Myocyte (in vitro differentiated cells): ENCODE results near the gene MARCHF10. TPM values are rescaled to one million over a fixed set of nuclear protein-coding genes. Genes with fewer than 3 reads are reported as not detected.
"Not testable (repeated sequence)": the region's sequence is repeated elsewhere in the genome, so short reads cannot be mapped to it uniquely, and the experiment has no call there.

ENCODE experiments used
- DNase-seq: peaks from one replicate; pipeline ENCODE4 v3.0.0-alpha.2; 2012; ENCODE audit warnings: low read depth
- total RNA-seq: library from RNA; depleted of rRNA; stranded (reverse); fragments of >200 nt; gene quantifications from 2 replicates; pipeline ENCODE4 v1.2.3, GENCODE V29; 2014

The MARCHF10 gene
- total RNA-seq, 1 donor from 2014 or later: not detected

DNA sequence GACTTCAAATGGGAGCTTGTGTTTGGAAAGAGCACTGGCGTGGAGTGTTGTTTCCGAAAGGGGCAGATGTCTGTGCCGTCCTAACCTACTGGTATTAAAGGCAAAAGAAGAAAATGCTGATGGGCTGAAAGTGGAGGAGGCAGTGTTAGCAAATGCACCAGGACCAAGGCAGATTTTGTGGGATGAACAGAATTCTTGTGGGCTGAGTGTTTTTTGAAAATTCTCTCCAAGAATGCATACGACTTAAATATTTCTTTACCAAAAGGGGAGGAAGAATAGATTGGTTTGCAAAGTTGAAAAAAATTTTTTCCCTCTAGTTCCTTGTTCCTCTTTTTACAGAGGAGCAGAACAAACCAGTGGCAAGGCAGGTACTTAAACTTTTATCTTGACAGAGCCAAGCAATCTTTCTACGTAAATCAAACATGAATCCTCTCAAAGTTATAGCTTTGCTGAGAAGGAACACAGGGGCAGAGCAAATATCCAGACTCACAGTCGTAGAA, 16.8 kb downstream of the MARCHF10 start:
- peak; percentile 74 for DNase-seq

DNA sequence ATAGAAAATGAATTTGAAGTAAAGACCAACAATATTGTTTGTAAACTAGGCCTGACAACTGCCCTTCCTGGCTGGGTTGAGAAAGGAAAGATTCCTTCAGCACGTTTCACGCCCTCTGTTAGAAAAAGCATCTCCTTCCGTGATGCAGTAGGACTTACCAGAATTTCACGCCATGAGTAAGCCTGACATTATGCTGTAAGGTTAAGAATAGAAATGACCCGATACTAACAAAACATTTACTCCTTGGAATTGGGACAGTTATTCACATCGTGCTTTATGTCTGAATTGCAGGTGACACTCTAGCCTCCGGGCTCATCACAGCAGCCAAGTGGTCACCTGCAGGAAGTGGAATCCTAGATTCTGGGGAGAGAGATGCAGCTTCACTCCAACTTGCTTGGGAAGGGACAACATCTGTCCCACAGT, 17.5 kb downstream of the MARCHF10 start:
- DNase-seq: peak; percentile 60

GRCh38 chr17:62787366-62787765, 20.7 kb downstream of the MARCHF10 start:
- DNase-seq: no peak

DNA sequence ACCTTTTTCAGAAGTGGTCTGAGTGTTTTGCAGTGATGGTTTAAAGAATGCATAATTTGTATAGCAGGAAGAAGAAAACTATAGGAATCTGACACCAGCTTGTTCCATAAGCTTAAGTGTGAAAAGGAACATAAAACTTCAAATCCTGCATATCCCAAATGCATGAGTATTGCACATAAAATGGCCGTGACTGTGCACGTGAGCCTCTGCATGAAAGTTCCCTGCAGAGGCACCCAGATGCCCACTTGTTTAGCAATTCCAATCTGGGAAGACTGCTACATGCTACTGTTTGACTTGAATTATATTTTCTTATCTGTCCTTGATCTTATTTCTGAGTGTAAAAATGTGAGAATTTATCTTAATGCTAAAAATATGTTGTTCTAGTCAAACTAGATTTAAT, 21.5 kb downstream of the MARCHF10 start:
- no peak for DNase-seq

- not testable (repeated sequence) for DNase-seq
These were observed 22.1 kb downstream of the MARCHF10 start for GRCh38 chr17:62785983-62786382.

DNA sequence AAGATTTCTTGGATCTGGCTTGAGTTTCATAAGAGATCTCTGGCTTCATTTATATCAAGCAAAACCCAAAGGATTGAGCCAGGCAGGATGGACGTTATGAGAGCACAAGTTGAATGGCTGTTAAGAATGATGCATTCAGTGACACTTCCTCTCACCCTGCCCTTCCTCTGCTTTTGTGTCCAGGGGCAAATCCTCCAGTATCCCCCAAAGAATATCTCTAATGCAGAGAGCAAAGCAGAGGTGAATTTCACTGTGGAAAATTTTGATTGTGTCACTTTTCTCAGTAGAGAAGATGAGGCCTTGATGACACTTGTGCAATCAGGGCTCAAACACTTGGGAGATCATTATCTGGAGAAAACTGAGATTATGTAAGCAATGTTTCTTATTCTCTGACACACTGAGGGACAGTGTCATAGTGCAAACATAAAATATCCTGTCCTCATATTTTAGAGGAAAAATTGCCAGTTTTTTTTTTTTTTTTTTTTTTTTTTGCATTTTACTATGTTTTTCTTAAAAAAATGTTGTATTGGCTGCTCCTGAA, 25.3 kb downstream of the MARCHF10 start:
- no peak for DNase-seq

GRCh38 chr17:62781831-62782251, 26.3 kb downstream of the MARCHF10 start:
- DNase-seq: no peak

DNA sequence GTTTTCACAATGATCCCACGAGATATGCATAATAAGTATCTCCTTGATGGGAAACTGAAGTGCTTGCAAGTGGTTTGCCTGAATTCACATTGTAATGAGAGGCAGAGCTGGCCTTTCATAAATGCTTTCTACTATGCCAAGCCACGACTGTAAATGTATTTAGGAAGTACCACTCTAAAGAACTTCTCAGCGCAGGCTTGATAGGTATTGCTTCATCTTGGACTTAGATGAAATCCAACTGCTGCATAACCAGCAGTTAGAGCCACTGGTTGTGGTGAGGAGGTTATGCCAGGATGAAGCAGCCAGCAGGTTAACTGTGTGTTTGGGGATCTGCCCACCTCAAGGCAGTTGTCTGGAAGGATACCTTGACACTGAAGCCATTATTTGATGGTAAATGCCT, 26.8 kb downstream of the MARCHF10 start:
- no peak for DNase-seq

GRCh38 chr17:62780951-62781350, 27.2 kb downstream of the MARCHF10 start:
- DNase-seq: no peak

DNA sequence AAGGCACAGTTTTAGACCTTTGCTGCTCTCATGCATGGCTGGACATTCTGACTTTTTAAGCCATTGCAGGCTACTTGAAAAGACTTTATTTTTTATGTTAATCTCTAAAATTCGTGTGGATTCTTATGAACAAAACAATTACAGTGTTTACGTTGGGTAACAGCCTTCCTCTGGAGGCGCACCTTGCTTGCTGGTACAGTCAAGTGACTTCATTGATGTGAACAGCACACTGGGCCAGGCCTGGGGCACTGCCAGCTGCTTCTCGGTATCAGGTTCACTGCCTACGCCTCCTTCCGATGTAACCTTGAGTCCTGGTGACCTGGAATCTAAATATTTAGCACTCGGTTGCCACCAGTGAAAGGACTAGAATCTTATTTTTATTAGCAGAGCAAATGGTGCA, 27.8 kb downstream of the MARCHF10 start:
- no peak for DNase-seq

GRCh38 chr17:62778990-62779681, 29.0 kb downstream of the MARCHF10 start:
- peak; percentile 93 for DNase-seq

GRCh38 chr17:62775876-62776275, 32.2 kb downstream of the MARCHF10 start:
- DNase-seq: no peak

DNA sequence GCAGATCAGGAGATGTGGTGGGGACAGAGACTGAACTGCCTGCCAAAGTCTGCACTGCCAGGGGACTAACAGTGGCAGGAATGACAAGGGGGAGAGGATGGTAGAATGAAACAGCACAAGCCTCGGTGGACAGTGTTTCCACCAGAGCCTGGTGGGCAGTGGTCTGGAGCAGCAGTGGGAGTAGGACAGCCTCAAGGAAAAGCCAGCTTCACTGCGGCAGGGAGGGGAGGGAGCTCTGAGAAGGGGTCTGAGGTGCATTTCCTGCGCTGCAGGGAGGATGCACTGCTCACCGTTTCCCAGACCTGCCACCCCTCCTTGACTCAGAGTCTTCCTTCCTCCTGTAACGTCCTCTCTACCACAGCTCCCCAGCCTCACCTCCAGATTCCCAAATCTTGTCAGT, 33.8 kb downstream of the MARCHF10 start:
- no peak for DNase-seq

DNA sequence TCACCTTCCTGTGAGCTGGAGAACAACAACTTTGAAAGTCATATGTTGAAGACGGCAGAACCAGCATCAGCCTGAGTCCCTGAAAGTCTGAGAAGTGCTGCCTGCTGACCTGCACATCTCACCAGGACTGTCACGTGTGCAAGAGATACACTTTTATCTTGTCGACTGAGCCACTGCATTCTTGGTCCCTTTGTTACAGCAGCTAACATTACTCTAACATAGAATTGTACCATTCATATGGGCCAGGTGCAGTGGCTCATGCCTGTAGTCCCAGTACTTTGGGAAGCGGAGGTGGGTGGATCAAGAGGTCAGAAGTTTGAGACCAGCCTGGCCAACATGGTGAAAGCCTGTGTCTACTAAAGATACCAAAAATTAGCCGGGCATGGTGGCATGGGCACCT, 40.1 kb downstream of the MARCHF10 start:
- DNase-seq: no peak

- DNase-seq: no peak
These were observed 42.8 kb downstream of the MARCHF10 start for GRCh38 chr17:62765351-62765750.

GRCh38 chr17:62763891-62764600, 44.1 kb downstream of the MARCHF10 start:
- no peak for DNase-seq

GRCh38 chr17:62761884-62762283, 46.2 kb downstream of the MARCHF10 start:
- DNase-seq: no peak

DNA sequence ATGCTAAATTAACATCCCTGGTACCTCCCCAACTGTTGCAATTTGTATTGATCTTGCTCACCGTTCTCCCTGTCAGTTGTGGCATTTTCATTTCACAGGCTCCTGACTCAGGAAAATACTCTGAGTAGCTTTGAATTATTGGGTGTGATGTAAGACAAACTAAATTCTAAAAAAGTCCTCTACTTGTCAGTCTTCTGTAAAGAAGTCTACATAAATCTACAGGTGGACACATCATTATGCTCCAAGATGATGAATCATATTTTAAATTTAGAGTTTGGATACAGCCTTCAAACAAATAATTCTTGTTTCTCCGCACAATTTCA, 47.2 kb downstream of the MARCHF10 start:
- no peak for DNase-seq

DNA sequence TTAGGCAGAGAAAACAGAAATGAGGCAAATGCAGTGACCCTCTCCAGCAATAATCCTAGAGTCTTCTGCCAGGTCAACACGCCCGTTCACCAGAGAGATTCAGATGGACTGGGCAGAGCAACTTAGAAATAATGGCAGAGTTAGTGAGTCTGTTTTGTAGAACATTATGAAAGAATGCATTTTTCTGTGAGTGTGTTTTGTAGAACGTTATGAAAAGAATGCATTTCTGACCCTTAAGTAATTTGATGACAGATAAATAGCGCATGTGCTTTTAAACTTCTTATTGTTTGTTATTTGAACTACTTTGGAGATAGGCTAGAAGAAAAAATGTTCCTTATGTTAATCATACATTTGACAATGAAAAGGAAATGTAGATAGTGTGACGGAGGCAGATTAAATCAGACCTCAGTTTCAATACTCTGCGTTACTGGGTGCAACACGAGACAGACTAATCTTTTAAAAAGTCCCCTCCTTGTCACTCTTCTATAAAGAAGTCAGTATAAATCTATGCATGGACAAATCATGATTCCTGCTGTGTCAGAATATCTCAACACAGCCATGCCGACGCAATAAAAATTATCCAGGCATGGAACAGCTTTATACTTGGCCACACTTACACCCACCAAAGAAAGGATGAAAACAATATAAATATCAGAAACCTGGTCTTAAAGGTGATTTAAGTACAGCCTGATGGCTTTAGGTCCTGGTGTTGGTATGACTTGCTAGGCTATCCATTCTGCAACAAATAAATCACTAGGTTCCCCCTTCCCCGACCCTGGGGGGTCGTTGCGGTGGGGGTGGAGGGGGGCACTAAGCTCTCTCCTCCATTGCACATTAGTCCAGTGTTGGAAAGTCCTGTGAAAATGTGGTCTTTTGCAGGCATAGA, 47.8 kb downstream of the MARCHF10 start:
- no peak for DNase-seq

GRCh38 chr17:62757500-62757951, 50.6 kb downstream of the MARCHF10 start:
- DNase-seq: no peak

DNA sequence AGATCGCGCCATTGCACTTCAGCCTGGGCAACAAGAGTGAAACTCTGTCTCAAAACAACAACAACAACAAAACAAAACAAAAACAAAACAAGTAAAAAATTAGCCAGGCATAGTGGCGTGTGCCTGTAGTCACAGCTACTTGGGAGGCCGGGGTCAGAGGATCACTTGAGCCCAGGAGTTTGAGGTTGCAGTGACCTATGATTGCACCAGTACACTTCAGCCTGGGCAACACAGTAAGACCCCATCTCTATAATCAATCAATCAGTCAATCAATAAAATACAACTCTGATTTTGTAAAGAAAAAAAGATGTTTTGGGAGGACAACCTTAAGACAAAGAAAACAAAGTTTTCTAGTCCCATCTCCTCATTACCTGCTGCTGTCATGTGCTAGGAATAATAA, 51.9 kb downstream of the MARCHF10 start:
- no peak for DNase-seq
